K562 (cell line): ENCODE measurements around the gene PIK3R2. TPM values are rescaled to one million over a fixed set of nuclear protein-coding genes. Genes with fewer than 3 reads are reported as not detected.

Experiments used
- ASH1L ChIP-seq: fragments of 450-650 bp; IDR thresholded peaks from 2 replicates; pipeline ENCODE4 v1.6.1; 2018; ENCODE audit warnings: borderline replicate concordance, mild to moderate bottlenecking, low read depth; ENCODE audit not compliant: partially characterized antibody
- CBX5 ChIP-seq: IDR thresholded peaks from 2 replicates; pipeline ENCODE4 v1.6.1; 2014; ENCODE audit warnings: low read depth, borderline replicate concordance
- GATAD2B ChIP-seq: fragments of 450-650 bp; IDR thresholded peaks from 2 replicates; pipeline ENCODE4 v1.6.1; 2017; ENCODE audit warnings: mild to moderate bottlenecking, borderline replicate concordance
- GTF2A2 ChIP-seq: IDR thresholded peaks from 2 replicates; pipeline ENCODE4 v1.6.1; 2016; ENCODE audit warnings: mild to moderate bottlenecking, missing genetic modification characterization, missing compliant biosample characterization
- PCBP1 ChIP-seq: fragments of 200-400 bp; formaldehyde crosslinking; IDR thresholded peaks from 2 replicates; pipeline ENCODE4 v1.6.1; 2018; ENCODE audit warnings: mild to moderate bottlenecking, low read depth, low read length; ENCODE audit not compliant: poor library complexity, severe bottlenecking
- PPARD ChIP-seq: fragments of 250-450 bp; sonication (Bioruptor Pico); IDR thresholded peaks from 2 replicates; pipeline ENCODE4 v1.8.0; 2022; ENCODE audit warnings: inconsistent platforms, mild to moderate bottlenecking, moderate library complexity
- RUNX1 ChIP-seq: sonication (generic); IDR thresholded peaks from 2 replicates; pipeline ENCODE4 v1.6.1; 2016; ENCODE audit warnings: antibody characterized with exemption, low read depth
- ZKSCAN1 ChIP-seq: fragments of 150-350 bp; IDR thresholded peaks from 2 replicates; pipeline ENCODE4 v1.6.1; 2016; ENCODE audit warnings: low read depth, low read length
- ZNF75A ChIP-seq: fragments of 450-650 bp; formaldehyde crosslinking; IDR thresholded peaks from 2 replicates; pipeline ENCODE4 v1.4.0; 2020; ENCODE audit warnings: mild to moderate bottlenecking
- polyA plus RNA-seq, 8 experiments: library from polyadenylated mRNA; depleted of rRNA in 4 of 8; stranded (reverse) in 5 of 8; unstranded in 3 of 8; fragments of >200 nt; fragmentation: Nextera tagmentation in 2 of 8; fragmentation: Illumina TruSeq in 1 of 8; extraction: Ambion mirVana in 2 of 8; extraction: Trizol in 1 of 8; gene quantifications; 2 replicates each; pipeline versions ENCODE4 v1.2.1 to v1.2.3, GENCODE V29; 2011 to 2014; ENCODE audit warnings: inconsistent platforms in 1 of 8, missing spikeins in 1 of 8
- total RNA-seq, 7 experiments: library from RNA; depleted of rRNA in 6 of 7; stranded (reverse); fragments of >200 nt in 6 of 7; fragmentation: Illumina TruSeq in 2 of 7; extraction: Trizol in 2 of 7; gene quantifications; 2 replicates each; pipeline versions ENCODE4 v1.2.1 to v1.2.3, GENCODE V29; 2011 to 2021; ENCODE audit warnings: low replicate concordance in 1 of 7
- TF ChIP-seq, protein P1 (sequence below), 2 experiments: fragments of 200-800 bp in 1 of 2; sonication (Bioruptor generic) in 1 of 2; sonication (generic) in 1 of 2; formaldehyde crosslinking in 1 of 2; IDR thresholded peaks in 1 of 2; conservative IDR thresholded peaks in 1 of 2; 2 replicates each; pipeline versions ENCODE4 v1.5.0 to v1.6.1; 2016 to 2020; ENCODE audit warnings: missing compliant biosample characterization in 1 of 2, missing genetic modification characterization in 1 of 2, missing genetic modification reagents in 1 of 2
- TF ChIP-seq, protein P2 (sequence below): fragments of 450-650 bp; IDR thresholded peaks from 2 replicates; pipeline ENCODE4 v1.6.1; 2016; ENCODE audit warnings: mild to moderate bottlenecking, moderate library complexity
- TF ChIP-seq, protein P3 (sequence below): fragments of 450-650 bp; IDR thresholded peaks from 2 replicates; pipeline ENCODE4 v1.7.1; 2018; ENCODE audit warnings: mild to moderate bottlenecking, low read depth; ENCODE audit not compliant: partially characterized antibody

Gene PIK3R2
- total and polyA plus RNA-seq, 9 of the 15 experiments (the other 6 are each of a cell fraction or from before 2014, with no cell fraction given): 0.39 to 37.9 (median 5.3) TPM

DNA sequence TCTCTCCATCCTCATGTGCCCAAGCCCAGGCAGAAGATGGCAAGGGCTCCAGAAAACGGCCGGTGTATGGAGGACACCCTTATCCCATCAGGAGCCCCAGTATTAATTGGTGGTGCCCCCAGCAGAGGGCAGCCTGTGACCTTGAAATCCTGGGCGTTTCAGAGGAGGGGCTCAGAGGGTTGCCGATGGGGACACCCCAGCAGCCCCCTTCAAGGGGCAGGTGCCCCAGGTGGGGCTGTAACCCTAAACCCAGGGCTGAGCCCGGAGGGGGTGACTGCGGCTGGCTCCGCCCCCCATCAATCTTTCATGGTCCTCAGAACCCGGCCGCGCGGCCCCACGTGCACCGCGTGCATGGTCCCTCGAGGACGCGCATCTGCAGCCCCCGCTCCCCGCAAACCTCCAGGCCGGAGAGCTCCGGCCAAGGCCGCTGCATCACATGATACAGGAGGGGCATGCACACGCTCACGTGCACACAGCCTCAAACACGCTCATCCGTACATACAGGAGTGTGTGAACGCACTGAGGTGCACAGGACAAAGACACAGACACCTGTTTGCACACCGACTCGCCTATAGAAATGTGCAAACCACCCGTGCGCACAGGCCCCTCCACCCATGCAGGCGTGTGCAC lies 49.9 kb downstream of the PIK3R2 start (continued):
- no peak for TF ChIP-seq PPARD (CRISPR knock-in tag)
- TF ChIP-seq ZNF75A: no peak
- TF ChIP-seq ZKSCAN1: no peak
- no peak for TF ChIP-seq ASH1L
- TF ChIP-seq, protein P1, sequence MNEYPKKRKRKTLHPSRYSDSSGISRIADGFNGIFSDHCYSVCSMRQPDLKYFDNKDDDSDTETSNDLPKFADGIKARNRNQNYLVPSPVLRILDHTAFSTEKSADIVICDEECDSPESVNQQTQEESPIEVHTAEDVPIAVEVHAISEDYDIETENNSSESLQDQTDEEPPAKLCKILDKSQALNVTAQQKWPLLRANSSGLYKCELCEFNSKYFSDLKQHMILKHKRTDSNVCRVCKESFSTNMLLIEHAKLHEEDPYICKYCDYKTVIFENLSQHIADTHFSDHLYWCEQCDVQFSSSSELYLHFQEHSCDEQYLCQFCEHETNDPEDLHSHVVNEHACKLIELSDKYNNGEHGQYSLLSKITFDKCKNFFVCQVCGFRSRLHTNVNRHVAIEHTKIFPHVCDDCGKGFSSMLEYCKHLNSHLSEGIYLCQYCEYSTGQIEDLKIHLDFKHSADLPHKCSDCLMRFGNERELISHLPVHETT (CRISPR knock-in tag; conservative IDR thresholded peaks at IDR 0.05 in 1 of 2, IDR thresholded peaks at IDR 0.05 in 1 of 2): no peak
- TF ChIP-seq GATAD2B: no peak
- TF ChIP-seq GTF2A2 (tag): no peak
- no peak for TF ChIP-seq PCBP1
- TF ChIP-seq, protein P2, sequence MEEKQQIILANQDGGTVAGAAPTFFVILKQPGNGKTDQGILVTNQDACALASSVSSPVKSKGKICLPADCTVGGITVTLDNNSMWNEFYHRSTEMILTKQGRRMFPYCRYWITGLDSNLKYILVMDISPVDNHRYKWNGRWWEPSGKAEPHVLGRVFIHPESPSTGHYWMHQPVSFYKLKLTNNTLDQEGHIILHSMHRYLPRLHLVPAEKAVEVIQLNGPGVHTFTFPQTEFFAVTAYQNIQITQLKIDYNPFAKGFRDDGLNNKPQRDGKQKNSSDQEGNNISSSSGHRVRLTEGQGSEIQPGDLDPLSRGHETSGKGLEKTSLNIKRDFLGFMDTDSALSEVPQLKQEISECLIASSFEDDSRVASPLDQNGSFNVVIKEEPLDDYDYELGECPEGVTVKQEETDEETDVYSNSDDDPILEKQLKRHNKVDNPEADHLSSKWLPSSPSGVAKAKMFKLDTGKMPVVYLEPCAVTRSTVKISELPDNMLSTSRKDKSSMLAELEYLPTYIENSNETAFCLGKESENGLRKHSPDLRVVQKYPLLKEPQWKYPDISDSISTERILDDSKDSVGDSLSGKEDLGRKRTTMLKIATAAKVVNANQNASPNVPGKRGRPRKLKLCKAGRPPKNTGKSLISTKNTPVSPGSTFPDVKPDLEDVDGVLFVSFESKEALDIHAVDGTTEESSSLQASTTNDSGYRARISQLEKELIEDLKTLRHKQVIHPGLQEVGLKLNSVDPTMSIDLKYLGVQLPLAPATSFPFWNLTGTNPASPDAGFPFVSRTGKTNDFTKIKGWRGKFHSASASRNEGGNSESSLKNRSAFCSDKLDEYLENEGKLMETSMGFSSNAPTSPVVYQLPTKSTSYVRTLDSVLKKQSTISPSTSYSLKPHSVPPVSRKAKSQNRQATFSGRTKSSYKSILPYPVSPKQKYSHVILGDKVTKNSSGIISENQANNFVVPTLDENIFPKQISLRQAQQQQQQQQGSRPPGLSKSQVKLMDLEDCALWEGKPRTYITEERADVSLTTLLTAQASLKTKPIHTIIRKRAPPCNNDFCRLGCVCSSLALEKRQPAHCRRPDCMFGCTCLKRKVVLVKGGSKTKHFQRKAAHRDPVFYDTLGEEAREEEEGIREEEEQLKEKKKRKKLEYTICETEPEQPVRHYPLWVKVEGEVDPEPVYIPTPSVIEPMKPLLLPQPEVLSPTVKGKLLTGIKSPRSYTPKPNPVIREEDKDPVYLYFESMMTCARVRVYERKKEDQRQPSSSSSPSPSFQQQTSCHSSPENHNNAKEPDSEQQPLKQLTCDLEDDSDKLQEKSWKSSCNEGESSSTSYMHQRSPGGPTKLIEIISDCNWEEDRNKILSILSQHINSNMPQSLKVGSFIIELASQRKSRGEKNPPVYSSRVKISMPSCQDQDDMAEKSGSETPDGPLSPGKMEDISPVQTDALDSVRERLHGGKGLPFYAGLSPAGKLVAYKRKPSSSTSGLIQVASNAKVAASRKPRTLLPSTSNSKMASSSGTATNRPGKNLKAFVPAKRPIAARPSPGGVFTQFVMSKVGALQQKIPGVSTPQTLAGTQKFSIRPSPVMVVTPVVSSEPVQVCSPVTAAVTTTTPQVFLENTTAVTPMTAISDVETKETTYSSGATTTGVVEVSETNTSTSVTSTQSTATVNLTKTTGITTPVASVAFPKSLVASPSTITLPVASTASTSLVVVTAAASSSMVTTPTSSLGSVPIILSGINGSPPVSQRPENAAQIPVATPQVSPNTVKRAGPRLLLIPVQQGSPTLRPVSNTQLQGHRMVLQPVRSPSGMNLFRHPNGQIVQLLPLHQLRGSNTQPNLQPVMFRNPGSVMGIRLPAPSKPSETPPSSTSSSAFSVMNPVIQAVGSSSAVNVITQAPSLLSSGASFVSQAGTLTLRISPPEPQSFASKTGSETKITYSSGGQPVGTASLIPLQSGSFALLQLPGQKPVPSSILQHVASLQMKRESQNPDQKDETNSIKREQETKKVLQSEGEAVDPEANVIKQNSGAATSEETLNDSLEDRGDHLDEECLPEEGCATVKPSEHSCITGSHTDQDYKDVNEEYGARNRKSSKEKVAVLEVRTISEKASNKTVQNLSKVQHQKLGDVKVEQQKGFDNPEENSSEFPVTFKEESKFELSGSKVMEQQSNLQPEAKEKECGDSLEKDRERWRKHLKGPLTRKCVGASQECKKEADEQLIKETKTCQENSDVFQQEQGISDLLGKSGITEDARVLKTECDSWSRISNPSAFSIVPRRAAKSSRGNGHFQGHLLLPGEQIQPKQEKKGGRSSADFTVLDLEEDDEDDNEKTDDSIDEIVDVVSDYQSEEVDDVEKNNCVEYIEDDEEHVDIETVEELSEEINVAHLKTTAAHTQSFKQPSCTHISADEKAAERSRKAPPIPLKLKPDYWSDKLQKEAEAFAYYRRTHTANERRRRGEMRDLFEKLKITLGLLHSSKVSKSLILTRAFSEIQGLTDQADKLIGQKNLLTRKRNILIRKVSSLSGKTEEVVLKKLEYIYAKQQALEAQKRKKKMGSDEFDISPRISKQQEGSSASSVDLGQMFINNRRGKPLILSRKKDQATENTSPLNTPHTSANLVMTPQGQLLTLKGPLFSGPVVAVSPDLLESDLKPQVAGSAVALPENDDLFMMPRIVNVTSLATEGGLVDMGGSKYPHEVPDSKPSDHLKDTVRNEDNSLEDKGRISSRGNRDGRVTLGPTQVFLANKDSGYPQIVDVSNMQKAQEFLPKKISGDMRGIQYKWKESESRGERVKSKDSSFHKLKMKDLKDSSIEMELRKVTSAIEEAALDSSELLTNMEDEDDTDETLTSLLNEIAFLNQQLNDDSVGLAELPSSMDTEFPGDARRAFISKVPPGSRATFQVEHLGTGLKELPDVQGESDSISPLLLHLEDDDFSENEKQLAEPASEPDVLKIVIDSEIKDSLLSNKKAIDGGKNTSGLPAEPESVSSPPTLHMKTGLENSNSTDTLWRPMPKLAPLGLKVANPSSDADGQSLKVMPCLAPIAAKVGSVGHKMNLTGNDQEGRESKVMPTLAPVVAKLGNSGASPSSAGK: peak; percentile 92
- no peak for TF ChIP-seq CBX5
- TF ChIP-seq RUNX1: no peak
- TF ChIP-seq, protein P3, sequence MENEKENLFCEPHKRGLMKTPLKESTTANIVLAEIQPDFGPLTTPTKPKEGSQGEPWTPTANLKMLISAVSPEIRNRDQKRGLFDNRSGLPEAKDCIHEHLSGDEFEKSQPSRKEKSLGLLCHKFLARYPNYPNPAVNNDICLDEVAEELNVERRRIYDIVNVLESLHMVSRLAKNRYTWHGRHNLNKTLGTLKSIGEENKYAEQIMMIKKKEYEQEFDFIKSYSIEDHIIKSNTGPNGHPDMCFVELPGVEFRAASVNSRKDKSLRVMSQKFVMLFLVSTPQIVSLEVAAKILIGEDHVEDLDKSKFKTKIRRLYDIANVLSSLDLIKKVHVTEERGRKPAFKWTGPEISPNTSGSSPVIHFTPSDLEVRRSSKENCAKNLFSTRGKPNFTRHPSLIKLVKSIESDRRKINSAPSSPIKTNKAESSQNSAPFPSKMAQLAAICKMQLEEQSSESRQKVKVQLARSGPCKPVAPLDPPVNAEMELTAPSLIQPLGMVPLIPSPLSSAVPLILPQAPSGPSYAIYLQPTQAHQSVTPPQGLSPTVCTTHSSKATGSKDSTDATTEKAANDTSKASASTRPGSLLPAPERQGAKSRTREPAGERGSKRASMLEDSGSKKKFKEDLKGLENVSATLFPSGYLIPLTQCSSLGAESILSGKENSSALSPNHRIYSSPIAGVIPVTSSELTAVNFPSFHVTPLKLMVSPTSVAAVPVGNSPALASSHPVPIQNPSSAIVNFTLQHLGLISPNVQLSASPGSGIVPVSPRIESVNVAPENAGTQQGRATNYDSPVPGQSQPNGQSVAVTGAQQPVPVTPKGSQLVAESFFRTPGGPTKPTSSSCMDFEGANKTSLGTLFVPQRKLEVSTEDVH: no peak
